NCI-H2227 (cell line): ENCODE measurements around the gene SORCS1.

Experiments used
- DNase-seq: peaks from one replicate; lab custom pipeline; 2025; ENCODE audit not compliant: unreplicated experiment; lab: John Stamatoyannopoulos, UW

Gene SORCS1

DNA sequence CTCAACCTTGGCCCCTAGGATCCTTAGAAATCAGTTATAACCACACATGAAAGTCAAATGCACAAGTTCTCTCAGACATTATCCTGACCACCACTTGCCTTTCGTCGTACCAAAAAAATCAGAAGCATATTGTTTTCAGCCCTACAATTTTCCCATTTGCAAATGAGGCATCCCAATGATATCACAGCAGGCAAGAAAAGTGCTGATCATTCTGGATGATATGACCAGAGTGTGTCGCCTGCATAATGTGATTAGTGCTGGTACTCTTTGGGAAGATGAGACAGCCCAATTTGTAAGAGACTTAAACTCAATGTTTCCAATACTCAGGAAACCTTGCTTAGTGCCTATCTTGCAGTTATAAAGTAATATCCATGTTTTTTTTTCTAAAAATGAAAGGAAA, 168.0 kb downstream of the SORCS1 start:
- no peak for DNase-seq

DNA sequence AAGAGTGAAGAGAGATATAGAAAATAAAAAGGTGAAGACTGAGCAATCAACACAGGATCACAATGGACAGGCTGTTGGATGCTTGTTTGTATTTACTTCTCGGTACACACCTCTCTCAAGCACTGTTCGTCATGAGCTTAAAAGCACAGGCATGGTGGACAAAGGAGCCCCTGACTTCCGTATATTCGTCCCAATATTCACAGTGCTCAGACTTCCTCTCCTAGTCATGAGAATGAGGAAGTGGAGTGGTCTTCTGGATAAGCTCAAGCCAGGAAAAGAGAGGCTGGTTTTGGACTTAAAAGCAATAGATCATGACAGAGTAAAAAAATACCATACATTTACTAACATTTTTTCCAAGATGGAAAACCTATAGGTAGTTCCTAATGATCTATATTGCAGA, 172.5 kb downstream of the SORCS1 start:
- no peak for DNase-seq

DNA sequence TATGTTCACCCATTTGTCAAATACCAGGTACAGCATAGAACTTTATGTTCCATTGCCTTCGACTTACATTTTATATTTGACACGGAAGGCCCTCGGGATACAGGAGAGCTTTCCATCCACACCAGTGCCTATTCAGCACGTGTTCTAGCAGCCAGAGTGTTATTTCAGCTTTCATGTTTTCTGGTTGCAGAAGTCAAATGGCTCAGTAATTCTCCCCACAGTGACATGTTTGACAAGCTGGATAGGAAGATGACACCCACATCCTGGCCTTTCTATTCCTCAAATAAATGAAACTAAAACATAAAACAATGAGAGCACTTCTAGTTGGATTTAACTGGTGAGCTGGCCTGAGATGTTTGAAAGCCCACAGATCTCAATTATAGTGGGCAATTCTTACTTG, 173.4 kb downstream of the SORCS1 start:
- DNase-seq: no peak

DNA sequence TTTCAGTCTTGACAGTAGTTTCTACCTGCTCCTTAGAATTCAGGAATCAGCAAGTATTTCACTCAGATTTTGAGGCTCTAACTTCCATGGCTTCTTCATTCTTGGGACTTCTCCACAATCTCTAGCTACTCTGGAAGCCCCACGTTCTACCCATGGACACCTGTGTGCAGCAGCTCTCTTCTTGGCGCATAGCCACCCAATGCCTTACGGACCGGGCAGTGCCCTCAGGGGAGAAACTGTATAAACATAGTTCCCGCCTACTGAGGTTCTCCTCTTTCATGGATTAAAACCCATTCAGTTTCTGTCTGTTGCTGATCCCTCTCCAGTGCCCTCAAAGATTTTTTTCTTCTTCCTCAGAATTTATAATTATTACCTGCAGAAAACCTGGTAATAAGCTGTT, 177.1 kb downstream of the SORCS1 start:
- no peak for DNase-seq

DNA sequence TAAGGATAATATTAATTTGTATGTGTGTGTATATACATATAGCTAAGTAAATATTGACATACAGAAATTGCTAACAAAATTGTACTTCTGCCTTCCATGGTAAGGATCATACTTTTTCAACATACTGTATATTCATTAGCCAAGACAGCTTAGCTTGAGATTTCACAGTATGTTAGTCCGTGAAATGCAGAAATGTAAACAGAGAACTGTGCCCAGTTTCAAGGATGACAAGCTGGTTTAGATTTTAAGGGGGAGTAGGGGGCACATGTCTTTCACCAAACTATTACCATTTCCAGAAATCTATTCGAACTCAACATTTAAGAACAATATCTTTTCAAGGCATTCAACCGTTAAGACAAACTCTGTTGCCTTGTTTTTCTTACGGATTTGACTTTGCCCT, 182.2 kb downstream of the SORCS1 start:
- no peak for DNase-seq

DNA sequence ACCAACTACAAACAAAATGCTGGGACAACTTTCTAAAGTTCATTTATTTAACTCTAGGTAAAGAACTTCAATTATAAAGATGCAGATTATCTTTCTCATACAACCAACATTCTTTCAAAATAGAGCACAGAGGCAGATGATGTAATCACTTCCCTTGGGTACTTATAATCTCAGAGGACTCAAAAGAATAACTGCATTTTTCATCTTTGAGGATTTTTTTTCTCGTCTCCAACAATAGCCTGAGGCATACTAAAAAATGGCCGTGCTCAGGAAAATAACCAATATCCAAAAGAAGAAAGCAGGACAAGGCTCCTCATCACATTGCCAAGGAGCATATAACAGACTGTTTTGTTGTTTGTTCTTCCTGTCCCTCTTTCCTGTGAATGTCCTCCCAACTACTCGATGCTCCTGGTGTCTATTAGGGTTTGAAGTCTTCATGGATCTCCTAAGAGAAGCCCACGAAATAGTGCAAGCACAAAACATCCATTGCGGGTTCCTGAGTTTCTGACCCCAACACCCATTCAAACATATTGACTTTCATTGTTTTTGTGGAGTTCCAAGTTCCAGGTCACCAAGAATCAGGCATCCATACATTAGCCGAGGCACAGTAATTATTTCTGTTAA, 182.9 kb downstream of the SORCS1 start:
- DNase-seq: no peak

DNA sequence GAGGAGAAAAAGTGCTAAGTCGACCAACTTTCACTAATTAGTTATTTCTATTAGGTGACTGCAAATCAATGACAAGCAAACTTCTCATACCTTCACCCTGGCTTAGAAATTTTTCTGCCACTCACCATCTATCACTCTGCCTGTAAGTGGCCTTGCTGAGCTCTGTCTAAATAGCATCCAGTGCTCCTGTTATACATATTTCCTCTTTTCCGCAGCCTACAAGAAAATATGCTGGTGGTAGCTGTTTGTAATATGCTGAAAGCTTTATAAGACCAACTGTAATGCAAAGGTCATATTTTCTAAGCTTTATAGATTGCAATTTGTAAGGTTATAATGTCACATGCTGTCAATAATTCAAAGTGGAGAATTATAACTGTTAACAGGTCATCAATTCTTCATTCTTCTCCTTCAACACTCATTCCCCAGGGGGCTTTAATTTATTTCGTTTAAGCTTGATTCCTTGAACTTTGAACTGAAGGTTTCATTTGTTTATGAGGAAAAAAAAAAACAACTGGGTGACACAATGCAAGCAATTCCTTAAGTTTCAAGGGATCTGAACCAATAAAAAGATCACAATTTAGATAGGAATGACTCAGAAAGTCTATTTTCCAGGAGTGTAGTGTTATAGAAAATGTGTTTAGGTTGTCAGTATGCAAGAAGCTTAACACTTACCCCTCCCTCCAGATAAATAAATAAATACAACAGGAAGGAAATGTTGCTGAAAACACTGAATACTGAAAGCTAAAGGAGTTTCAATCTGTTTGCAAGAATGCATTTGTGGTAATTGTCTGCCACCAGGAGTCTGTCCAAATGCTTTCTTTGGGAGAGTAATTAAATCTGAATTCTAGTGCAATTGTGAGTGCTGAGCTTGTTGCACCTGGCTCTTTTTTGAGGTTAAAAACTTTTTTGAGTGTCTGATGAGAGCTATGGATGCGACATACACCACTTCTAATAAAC, 183.7 kb downstream of the SORCS1 start:
- no peak for DNase-seq

DNA sequence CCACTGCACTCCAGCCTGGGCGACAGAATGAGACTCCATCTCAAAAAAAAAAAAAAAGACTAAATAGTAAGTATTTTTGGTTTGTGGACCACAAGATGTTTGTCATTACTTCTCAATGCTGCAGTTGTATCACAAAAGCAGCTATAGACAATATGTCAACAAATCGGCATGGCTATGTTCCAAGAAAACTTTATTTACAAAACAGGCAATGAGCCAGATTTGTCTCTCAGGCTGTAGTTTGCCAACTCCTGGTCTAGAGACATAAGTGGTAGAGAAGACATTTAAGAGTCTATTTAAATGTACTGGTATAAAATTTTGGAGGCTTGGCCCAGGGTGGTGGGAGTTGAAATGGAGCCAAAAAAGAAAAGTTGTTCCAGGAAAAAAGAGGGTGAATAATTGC, 185.8 kb downstream of the SORCS1 start:
- DNase-seq: no peak

DNA sequence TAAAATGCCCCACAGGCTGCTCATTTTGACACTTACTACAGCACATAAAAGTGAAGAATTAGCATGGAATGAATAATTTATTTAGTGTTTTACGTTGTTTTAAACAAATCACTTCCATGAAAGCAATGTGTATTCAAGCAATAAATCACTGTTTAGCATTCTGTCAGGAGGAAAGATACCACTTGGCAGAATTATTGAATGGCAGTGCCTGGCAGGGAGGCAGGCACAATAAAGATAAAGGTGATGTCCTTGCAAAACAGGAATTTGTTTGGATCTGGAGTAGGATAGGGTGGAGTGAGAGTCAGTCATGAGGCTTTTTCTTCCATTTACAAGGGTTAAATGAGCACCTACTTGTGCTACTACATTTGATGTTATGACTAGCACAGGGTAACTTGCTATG, 190.8 kb downstream of the SORCS1 start:
- DNase-seq: no peak

DNA sequence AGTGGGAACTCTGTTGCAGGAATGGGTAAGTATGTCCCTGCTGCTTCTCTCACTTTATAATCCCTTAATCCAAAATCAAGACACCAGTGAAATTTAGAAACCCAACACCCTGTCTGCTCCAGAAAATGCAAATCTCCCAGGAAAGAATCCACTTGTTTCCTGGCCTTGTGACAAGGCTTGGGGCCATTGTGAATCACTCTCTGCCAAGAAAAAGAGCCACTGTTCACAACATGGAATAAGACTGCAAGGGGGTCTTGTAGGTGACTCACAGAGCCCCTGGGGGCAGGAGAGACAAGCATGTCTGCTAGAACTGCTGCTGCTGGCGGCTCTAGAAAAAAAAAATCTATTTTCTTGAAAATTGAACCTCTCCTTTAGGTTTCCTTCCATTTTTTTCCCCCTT, 191.2 kb downstream of the SORCS1 start:
- no peak for DNase-seq

DNA sequence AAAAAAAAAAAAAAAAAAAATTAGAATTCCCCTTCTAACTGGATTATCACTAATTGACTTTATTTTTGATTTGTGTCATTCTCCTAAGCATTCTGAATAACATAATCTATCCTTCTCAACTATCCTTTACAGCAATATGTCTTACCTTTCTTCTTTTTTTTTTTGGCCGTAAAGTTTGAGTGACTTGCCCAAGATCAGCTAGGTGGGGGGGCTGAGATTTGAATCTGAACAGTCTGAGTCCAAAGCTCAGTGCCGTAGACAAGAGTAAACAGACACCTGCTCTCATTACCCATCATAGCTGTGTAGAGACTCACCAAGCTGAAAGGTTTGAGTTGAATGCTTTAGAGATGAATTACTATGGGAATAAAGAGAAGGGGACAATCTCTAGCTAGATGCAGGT, 192.1 kb downstream of the SORCS1 start:
- DNase-seq: no peak

DNA sequence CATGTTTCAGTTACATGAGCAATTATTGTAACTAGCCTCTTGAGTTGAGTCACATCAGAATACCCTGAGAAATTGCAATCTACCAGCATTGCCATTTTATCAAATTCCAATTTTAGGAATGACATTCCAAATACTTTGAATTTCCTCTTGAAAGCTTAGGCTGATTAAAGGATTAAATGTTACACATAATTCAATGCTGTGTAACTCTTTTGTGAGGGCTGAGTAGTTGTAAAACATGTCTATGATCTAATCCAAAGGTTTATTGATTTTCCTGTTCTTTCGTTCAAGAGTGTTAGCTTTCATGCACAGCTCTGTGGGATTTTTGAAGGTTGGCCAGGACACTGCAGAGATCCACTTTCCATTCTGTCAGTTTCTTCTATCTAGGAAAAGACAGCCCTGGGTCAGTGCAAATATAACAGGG, 193.1 kb downstream of the SORCS1 start:
- no peak for DNase-seq

DNA sequence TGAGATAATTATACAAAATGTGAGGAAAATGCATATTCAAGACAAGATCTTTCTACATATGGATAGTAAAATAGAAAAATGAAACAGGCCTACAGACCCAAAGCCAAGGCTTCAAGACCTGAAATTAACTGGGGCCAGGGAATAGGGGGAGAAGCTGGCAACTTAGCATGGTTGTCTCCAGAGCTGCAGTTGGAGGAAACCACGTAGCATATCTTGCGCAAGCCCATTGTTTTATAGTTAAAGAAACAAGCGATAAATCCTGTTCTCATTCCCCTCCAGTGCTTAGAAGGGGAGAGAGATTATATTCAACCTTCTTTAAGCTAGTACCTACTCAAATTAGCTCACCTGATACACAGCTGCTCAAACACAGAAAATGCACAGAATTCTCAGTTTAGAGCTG, 197.1 kb downstream of the SORCS1 start:
- DNase-seq: no peak

DNA sequence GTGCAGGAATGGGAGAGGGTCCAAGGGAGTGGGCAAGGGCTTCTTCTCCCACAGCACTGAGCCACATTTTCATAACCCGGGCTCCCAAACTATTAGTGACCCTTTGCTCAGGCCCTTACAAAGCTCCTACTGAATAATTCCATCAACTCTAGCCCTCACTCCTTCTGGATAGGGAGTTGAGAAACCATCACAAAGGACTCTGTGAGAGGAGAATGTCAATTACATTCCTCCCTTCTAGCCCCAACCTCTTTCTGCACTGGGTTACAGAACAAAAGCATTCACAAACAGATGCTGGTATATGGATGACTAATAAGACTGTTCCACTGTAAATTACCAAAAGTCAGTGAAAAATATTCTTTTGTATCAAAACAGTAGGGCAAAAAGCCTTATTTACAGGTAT, 203.7 kb downstream of the SORCS1 start:
- DNase-seq: no peak

DNA sequence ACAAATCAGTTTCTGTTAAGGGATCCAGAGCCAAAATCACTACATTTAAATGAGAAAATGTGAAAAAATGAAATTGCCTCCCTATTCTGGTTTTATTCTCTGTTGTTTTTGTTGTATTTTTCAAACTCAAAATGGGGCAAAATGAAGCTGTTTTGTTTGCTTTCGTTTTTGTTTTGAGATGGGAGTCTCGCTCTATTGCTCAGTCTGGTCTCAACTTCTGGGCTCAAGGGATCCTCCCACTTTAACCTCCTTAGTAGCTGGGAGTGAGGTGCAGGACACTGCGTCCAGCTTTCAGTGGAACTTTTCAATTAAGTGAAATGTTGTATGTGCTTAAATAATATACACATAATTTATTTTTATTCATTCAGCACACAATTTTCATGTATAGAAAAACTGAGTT, 205.0 kb downstream of the SORCS1 start:
- no peak for DNase-seq

DNA sequence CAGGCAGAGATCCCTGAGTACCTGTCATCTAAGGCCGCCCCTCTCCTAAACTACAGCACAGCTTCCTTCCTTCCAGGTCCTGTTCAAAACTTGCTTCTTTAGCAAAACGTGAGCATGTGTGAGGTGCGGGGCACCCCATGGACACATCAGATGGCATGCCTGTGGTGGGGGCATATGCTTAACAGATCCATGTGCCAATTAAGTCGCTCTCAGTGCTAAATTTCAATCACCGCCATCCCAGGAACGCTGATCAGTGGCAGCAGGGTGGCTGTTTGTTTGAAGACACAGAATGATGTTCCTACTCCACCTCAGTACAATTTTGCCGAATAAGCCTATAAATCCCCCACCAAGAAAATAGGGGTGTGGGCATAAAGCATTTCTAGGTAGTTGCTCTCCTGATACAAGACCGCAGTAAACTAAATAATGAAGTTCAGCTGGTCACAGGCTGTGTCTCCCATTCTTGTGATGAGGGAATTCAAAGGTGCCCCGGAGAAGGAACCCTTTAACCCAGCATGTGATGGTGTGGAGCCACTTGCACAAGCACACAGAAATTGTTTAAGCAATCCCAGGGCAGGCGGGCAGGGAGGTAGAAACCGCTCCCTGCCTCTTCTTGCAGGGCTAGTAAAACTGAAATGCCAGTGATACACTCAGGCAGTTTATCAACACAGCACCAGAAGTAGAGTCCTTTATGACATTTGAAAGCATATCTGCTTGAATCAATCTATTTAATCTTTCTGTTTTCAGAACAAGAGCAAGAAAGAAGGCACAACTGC, 205.7 kb downstream of the SORCS1 start:
- DNase-seq: no peak

DNA sequence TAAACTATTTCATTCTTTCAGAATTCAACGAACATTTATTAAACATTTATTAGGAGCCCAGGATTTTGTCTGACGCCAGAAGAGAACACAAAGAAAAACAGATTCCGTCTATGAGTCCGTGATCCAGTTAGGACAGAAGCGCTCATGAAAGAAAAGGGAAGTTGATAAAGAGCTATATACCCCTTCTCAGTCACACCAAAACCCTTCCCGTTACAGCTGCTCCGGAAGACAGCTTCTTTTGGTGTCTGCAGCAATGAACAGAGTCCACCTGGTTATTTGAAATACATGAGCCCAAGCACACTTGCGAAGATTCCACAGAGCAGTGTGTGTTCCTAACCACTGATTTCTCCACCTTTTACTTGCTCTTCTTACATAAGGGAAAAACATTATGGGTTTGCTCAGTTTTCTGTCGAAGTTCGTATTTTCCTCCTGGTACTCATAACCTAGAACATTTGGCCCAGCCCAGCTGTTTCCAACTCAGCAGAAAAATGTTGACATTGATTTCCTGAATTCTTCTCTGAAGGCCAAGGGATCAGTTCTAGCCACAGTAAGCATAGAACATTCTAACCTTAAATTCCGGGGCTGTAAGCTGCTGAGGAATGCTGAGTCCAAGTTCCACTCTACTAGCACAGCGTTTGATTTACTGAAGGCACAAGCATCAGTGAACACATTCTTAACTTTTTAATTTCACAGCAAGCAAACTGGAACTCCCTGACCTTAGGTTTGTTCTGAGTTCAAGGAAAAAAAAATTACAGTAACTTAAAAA, 206.5 kb downstream of the SORCS1 start:
- DNase-seq: no peak

DNA sequence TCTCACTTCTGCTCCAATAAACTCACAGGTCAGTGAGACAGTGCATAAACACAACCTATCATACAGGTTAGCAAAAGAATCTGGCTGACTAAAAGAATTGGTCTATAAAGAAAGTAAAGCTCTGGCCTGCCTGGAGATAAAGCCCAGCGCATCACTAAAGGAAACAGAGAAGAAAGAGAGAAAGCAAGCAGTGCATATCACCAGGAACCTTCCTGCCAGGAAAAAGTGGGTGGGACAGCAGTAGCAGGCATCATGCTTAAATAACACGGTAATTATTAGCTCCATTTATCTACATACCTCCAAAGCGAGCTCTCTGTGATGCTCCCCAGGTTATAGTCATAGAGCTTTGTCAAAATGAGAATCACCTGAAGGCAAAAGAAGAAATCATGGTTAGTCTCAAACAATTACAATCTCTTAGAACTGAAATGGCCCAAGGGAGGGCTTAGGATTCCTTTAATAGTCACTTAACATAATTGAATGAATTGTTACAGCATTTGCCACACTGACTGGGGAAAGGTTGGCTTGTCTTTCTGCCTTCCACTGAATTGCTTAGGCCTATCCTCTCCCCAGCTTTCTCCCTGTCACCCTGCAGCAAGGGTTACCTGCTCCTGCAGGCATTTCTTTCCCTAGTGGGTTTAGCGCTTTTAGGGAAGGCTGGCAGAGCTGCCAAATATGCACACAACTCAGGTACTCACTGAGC, 208.1 kb downstream of the SORCS1 start:
- no peak for DNase-seq

DNA sequence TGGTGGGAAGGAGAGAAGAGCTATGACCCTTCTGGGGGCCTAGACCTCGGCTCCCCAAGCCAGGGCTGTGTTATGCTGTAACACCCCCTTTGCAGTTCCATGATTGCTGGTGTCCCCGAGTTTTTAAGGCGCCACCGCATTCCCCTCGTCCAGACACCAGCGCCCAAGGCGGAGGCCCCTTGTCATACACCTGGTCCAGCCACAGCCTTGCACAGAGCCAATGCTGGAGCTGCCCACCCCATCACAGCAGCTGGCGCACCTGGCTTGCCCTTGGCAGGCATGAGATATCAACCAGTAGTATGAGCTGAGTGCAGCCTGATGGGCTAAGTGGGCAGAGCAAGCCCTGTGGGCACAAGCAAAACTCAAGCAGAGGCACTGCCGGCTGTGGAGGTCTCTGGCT, 209.4 kb downstream of the SORCS1 start:
- DNase-seq: no peak

DNA sequence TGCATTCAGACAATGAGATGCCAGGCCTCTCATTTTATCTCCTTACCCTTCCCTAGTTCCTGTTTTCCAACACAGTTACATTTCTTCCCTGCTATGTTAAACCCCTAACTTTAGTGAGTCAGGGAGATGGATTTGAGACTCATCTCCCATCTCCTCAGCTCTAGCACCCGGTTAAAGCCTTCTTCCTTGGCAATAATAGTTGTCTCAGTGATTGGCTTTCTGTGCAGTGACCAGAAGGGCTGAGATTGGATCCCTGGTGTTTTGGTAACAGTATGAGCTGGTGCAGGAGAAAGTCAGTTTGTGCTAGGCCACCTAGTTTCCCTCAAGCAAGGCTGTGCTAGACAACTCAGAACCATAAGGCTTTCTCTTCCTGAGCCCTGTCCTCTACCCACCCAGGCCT, 212.5 kb downstream of the SORCS1 start:
- no peak for DNase-seq
